ENCODE results near the gene EXOC3. TPM values are rescaled to one million over a fixed set of nuclear protein-coding genes. Genes with fewer than 3 reads are reported as not detected.
"Not testable (repeated sequence)": the region's sequence is repeated elsewhere in the genome, so short reads cannot be mapped to it uniquely, and the experiment has no call there.

Gene EXOC3
- total RNA-seq, 2 experiments from 2014 or later = 41.6 to 41.7 TPM

GRCh38 chr5:401146-402034 is 41.6 kb upstream of the EXOC3 start:
- H3K36me3 Mint-ChIP-seq (ENCODE audit: low read depth) = no peaks in the 10 kb centered on the region

GRCh38 chr5:402219-402614 is 40.8 kb upstream of the EXOC3 start:
- intact Hi-C loops (cut with micrococcal nuclease); H3K27ac Mint-ChIP-seq; H3K9me3 Mint-ChIP-seq; H3K36me3 Mint-ChIP-seq (ENCODE audit: low read depth); H3K4me3 Mint-ChIP-seq; CTCF ChIA-PET; DNase-seq: not testable (repeated sequence)
- H3K27me3 Mint-ChIP-seq (ENCODE audit: low read depth) = peaks cover 27% of the 10 kb centered on the region
- peaks cover 14% of the 10 kb centered on the region for H3K4me1 Mint-ChIP-seq (ENCODE audit: low read depth)

More at GRCh38 chr5:401146-402034, 41.6 kb upstream of the EXOC3 start:
- Mint-ChIP-seq H3K27me3 (ENCODE audit: low read depth) (peaks cover 27% of the 10 kb centered on the region), H3K27ac (no peak overlapping the region), H3K4me1 (ENCODE audit: low read depth) (peaks cover 14% of the 10 kb centered on the region), H3K9me3 (no peaks in the 10 kb centered on the region), H3K4me3 (no peak overlapping the region)
- CTCF ChIA-PET = no interaction called here
- intact Hi-C loops (cut with micrococcal nuclease) = no loop called here
- DNase-seq = no peak

DNA sequence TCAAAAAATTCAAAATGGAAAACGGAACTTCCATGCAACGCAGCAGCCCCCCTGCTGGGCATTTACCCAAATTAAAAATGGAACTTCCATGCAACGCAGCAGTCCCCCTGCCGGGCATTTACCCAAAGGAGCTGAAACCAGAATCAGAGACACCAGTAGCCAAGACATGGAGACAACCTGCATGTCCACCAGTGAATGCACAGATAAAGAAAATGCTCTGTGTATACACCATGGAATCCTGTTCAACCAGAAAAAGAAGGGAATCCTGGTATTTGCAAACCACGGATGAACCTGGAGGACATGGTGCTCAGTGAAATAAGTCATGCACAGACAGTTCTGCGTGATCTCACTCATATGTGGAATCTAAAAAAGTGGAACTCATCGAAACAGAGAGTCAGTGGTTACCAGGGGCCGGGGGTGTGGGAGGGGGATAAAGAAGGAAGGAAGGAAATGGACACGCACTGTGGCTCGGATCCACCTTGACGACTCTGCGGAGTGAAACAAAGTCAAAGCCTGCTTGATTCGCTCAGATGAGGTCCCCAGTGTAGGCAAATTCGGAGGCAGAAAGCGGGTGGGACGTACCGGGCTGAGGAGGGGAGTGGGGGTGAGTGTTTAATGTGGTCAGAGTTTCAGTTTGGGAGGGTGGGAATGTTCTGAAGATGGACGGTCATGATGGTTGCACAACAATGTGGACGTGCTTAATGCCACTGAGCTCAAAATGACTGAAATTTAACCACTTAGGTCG is 40.2 kb upstream of the EXOC3 start:
- H3K4me1 Mint-ChIP-seq (ENCODE audit: low read depth) = peaks cover 14% of the 10 kb centered on the region
- CTCF ChIA-PET = no interaction called here
- intact Hi-C loops (cut with micrococcal nuclease) = no loop called here
- no peak for DNase-seq
- H3K27ac Mint-ChIP-seq = no peak overlapping the region
- no peaks in the 10 kb centered on the region for H3K9me3 Mint-ChIP-seq
- no peak overlapping the region for H3K4me3 Mint-ChIP-seq
- peaks cover 27% of the 10 kb centered on the region for H3K27me3 Mint-ChIP-seq (ENCODE audit: low read depth)
- H3K36me3 Mint-ChIP-seq (ENCODE audit: low read depth) = no peaks in the 10 kb centered on the region

DNA sequence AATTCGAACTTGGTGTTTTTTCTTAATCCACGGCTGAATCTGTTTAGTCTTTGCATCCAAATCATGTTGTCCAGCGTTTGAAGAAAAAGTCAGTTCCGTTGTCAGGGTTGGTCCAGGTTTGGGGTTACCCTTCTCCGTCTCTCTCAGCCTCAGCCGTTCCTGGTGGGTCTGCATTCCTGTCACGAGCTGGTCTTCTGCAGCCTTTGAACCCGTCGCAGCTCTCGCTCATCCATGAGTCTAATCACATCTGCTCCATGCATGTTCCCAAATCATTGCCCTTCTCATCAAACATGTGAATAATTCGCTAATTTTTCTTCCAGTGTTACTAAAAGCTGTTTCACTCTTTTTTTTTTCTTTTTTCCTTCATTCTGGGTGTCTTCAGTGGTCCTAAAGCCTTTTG is 39.0 kb upstream of the EXOC3 start:
- intact Hi-C loops (cut with micrococcal nuclease) = no loop called here
- H3K9me3 Mint-ChIP-seq = no peaks in the 10 kb centered on the region
- CTCF ChIA-PET = interaction anchor here (0.6 kb wide), 1 partner anchor 20 kb away, joined by 3 read pairs; no protein-coding TSS in a partner anchor
- peaks cover 14% of the 10 kb centered on the region for H3K4me1 Mint-ChIP-seq (ENCODE audit: low read depth)
- no peaks in the 10 kb centered on the region for H3K36me3 Mint-ChIP-seq (ENCODE audit: low read depth)
- no peak for DNase-seq
- H3K27ac Mint-ChIP-seq = no peak overlapping the region
- H3K4me3 Mint-ChIP-seq = no peak overlapping the region
- peaks cover 27% of the 10 kb centered on the region for H3K27me3 Mint-ChIP-seq (ENCODE audit: low read depth)

- Mint-ChIP-seq H3K9me3 (no peaks in the 10 kb centered on the region), H3K36me3 (ENCODE audit: low read depth) (no peaks in the 10 kb centered on the region), H3K27ac (no peak overlapping the region), H3K4me1 (ENCODE audit: low read depth) (peaks cover 8% of the 10 kb centered on the region), H3K27me3 (ENCODE audit: low read depth) (peaks cover 27% of the 10 kb centered on the region), H3K4me3 (no peak overlapping the region)
- CTCF ChIA-PET = interaction anchor here (0.6 kb wide), 1 partner anchor 19 kb away, joined by 3 read pairs; no protein-coding TSS in a partner anchor
- DNase-seq = no peak
- intact Hi-C loops (cut with micrococcal nuclease) = no loop called here
These were observed 38.2 kb upstream of the EXOC3 start for GRCh38 chr5:404666-405241.

DNA sequence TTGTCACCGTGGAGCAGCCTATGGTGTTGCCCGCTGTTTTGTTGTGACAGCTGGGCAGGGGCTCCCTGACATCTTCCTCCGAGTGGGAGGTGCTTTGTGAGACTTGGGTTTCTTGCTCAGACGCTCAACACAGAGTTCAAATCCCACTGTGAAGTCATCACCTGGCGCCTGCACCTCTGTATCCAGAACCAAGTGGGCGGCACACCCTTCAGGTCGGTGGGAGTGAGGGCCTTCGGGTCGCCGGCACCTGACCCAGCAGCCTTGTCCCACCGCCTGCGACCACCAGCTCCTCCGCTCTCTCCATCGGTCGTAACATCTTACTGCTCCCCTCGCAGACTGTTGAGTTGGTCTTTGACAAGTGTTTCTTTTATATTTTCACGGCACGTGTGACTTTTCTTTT is 37.6 kb upstream of the EXOC3 start:
- intact Hi-C loops (cut with micrococcal nuclease) = no loop called here
- no peak for DNase-seq
- Mint-ChIP-seq H3K36me3 (ENCODE audit: low read depth) (no peaks in the 10 kb centered on the region), H3K9me3 (no peaks in the 10 kb centered on the region), H3K27me3 (ENCODE audit: low read depth) (peaks cover 26% of the 10 kb centered on the region), H3K4me3 (no peak overlapping the region), H3K27ac (no peak overlapping the region), H3K4me1 (ENCODE audit: low read depth) (peaks cover 2% of the 10 kb centered on the region)
- CTCF ChIA-PET = no interaction called here

GRCh38 chr5:406041-406440 is 36.9 kb upstream of the EXOC3 start:
- DNase-seq = no peak
- CTCF ChIA-PET = no interaction called here

GRCh38 chr5:407051-407450 is 35.9 kb upstream of the EXOC3 start:
- Mint-ChIP-seq H3K36me3 (ENCODE audit: low read depth) (no peaks in the 10 kb centered on the region), H3K4me1 (ENCODE audit: low read depth) (peaks cover 8% of the 10 kb centered on the region), H3K9me3 (no peaks in the 10 kb centered on the region), H3K4me3 (no peak overlapping the region), H3K27ac (no peak overlapping the region), H3K27me3 (ENCODE audit: low read depth) (peaks cover 15% of the 10 kb centered on the region)
- no peak for DNase-seq
- CTCF ChIA-PET = interaction anchor here (0.7 kb wide), 1 partner anchor 31 kb away, joined by 3 read pairs; no protein-coding TSS in a partner anchor
- intact Hi-C loops (cut with micrococcal nuclease) = no loop called here

More at GRCh38 chr5:406041-406440, 36.9 kb upstream of the EXOC3 start:
- Mint-ChIP-seq H3K4me1 (ENCODE audit: low read depth) (peaks cover under 1% of the 10 kb centered on the region), H3K9me3 (no peaks in the 10 kb centered on the region), H3K36me3 (ENCODE audit: low read depth) (no peaks in the 10 kb centered on the region), H3K4me3 (no peak overlapping the region), H3K27me3 (ENCODE audit: low read depth) (peaks cover 24% of the 10 kb centered on the region), H3K27ac (no peak overlapping the region)
- intact Hi-C loops (cut with micrococcal nuclease) = no loop called here

DNA sequence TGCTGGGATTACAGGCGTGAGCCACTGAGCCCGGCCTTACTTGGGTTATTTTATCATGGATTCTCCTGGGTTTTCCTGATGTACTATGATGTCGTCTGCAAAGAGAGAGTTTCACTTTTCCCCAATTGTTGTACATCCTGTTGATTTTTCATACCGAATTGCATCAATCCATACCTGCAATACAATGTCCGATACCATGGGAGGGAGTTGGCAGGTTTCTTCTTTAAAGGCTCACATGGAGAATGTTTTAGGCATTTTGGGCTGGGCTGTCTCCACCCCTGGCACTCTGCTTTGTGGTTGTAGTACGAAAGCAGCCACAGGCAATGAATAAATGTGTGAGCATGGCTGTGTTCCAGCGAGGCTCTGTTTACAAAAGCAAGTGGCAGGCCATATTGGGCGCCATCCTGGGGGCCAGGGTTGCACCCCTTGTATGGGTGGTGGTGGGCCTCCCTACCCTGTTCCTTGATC is 35.1 kb upstream of the EXOC3 start:
- H3K4me3 Mint-ChIP-seq = no peak overlapping the region
- DNase-seq = no peak
- H3K36me3 Mint-ChIP-seq (ENCODE audit: low read depth) = no peaks in the 10 kb centered on the region
- no peak overlapping the region for H3K27ac Mint-ChIP-seq
- no peaks in the 10 kb centered on the region for H3K9me3 Mint-ChIP-seq
- CTCF ChIA-PET = no interaction called here
- H3K4me1 Mint-ChIP-seq (ENCODE audit: low read depth) = peaks cover 12% of the 10 kb centered on the region
- H3K27me3 Mint-ChIP-seq (ENCODE audit: low read depth) = peaks cover 9% of the 10 kb centered on the region
- intact Hi-C loops (cut with micrococcal nuclease) = no loop called here

DNA sequence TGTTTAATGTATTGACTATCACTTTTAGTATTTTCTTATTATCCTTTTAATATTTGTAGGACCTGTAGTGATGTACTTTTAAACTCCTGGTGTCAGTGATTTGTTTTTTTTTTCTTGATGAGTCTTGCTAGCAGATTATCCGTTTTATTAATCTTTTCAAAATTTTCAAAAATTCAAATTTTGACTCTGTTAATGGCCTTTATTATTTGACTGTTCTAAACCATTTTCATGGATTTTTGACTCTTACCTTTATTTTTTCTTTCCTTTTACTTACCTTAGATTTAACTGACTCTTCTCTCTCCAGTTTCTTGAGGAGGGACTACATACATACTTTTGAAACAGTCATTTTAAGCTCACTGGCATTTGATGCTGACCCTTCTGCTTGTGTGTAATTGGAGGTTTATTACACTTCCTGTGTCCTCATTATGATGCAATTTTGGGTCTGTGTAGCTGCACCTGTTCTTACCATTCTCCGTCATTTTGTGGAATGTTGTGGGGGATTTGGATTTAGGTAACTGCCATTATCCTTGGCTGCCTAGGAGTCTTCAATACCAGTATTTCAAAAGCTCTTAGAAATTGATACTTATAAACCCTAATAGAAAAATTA is 32.0 kb upstream of the EXOC3 start:
- Mint-ChIP-seq H3K4me1 (ENCODE audit: low read depth) (peaks cover 12% of the 10 kb centered on the region), H3K36me3 (ENCODE audit: low read depth) (no peaks in the 10 kb centered on the region), H3K27ac (no peak overlapping the region), H3K9me3 (no peaks in the 10 kb centered on the region), H3K27me3 (ENCODE audit: low read depth) (no peaks in the 10 kb centered on the region), H3K4me3 (no peak overlapping the region)
- DNase-seq = no peak
- CTCF ChIA-PET = no interaction called here
- intact Hi-C loops (cut with micrococcal nuclease) = no loop called here

- CTCF ChIA-PET = no interaction called here
- Mint-ChIP-seq H3K36me3 (ENCODE audit: low read depth) (no peaks in the 10 kb centered on the region), H3K4me1 (ENCODE audit: low read depth) (peaks cover 12% of the 10 kb centered on the region), H3K4me3 (no peak overlapping the region), H3K27ac (no peak overlapping the region), H3K9me3 (no peaks in the 10 kb centered on the region), H3K27me3 (ENCODE audit: low read depth) (no peaks in the 10 kb centered on the region)
- intact Hi-C loops (cut with micrococcal nuclease) = no loop called here
- DNase-seq = no peak
These were observed 31.2 kb upstream of the EXOC3 start for GRCh38 chr5:411728-412127.

All from activated naive CD4-positive, alpha-beta T cell treated with anti-CD3 and anti-CD28 coated beads for 36 hours (primary cell).